Liver (tissue), 9 donors: Measurements from ENCODE around the gene GPC3. TPM values are rescaled to one million over a fixed set of nuclear protein-coding genes. Genes with fewer than 3 reads are reported as not detected.

Experiments
- DNase-seq: peaks from one replicate; pipeline ENCODE4 v3.0.0-alpha.2; 2017; ENCODE audit warnings: low spot score
- H3K27ac ChIP-seq, 2 donors: one replicate each; pipeline ENCODE4 v1.7.0; 2013; ENCODE audit warnings: inconsistent platforms in 2 of 2, low read length in 2 of 2, control low read depth in 1 of 2, low read depth in 1 of 2, mild to moderate bottlenecking in 1 of 2
- H3K27me3 ChIP-seq, 4 donors: one replicate each; pipeline versions ENCODE4 v1.6.1 to v1.7.0; 2013; ENCODE audit warnings: low read length in 3 of 4, inconsistent platforms in 1 of 4, mild to moderate bottlenecking in 1 of 4, moderate library complexity in 1 of 4; ENCODE audit not compliant: control insufficient read depth in 4 of 4, insufficient read depth in 4 of 4
- H3K36me3 ChIP-seq, 4 donors: one replicate each; pipeline versions ENCODE4 v1.6.1 to v1.7.0; 2013; ENCODE audit warnings: low read length in 3 of 4, mild to moderate bottlenecking in 3 of 4, low read depth in 1 of 4, moderate library complexity in 1 of 4; ENCODE audit not compliant: control insufficient read depth in 4 of 4, insufficient read depth in 3 of 4
- H3K4me1 ChIP-seq, 4 donors: one replicate each; pipeline versions ENCODE4 v1.6.1 to v1.7.0; 2013; ENCODE audit warnings: low read length in 3 of 4, mild to moderate bottlenecking in 3 of 4, moderate library complexity in 1 of 4; ENCODE audit not compliant: control insufficient read depth in 4 of 4, insufficient read depth in 4 of 4
- H3K4me3 ChIP-seq, 3 donors: one replicate each; pipeline versions ENCODE4 v1.6.1 to v1.7.0; 2013; ENCODE audit warnings: low read length in 3 of 3, control low read depth in 1 of 3, low read depth in 1 of 3, mild to moderate bottlenecking in 1 of 3
- H3K9ac ChIP-seq, 2 donors: one replicate each; pipeline ENCODE4 v1.7.0; 2013; ENCODE audit warnings: low read length in 2 of 2, mild to moderate bottlenecking in 2 of 2, moderate library complexity in 2 of 2, control low read depth in 1 of 2, low read depth in 1 of 2
- H3K9me3 ChIP-seq, 4 donors: one replicate each; pipeline versions ENCODE4 v1.6.1 to v1.7.0; 2013; ENCODE audit warnings: low read length in 3 of 4; ENCODE audit not compliant: control insufficient read depth in 4 of 4
- ATF3 ChIP-seq: IDR thresholded peaks from 2 replicates; pipeline ENCODE4 v1.6.1; 2016; ENCODE audit warnings: antibody characterized with exemption
- EGR1 ChIP-seq, 2 donors: IDR thresholded peaks; 2 replicates each; pipeline ENCODE4 v1.6.1; 2016 to 2018; ENCODE audit warnings: antibody characterized with exemption in 2 of 2, low read depth in 2 of 2
- FOXA1 ChIP-seq: IDR thresholded peaks from 2 replicates; pipeline ENCODE4 v1.6.1; 2016; ENCODE audit warnings: antibody characterized with exemption
- FOXA2 ChIP-seq: IDR thresholded peaks from 2 replicates; pipeline ENCODE4 v1.6.1; 2016; ENCODE audit warnings: antibody characterized with exemption
- GABPA ChIP-seq, 2 donors: IDR thresholded peaks in 1 of 2; conservative IDR thresholded peaks in 1 of 2; 2 replicates each; pipeline ENCODE4 v1.6.1; 2016; ENCODE audit warnings: antibody characterized with exemption in 2 of 2, mild to moderate bottlenecking in 1 of 2, moderate library complexity in 1 of 2
- HNF4A ChIP-seq, 2 donors: conservative IDR thresholded peaks; 2 replicates each; pipeline ENCODE4 v1.6.1; 2016; ENCODE audit warnings: antibody characterized with exemption in 2 of 2, mild to moderate bottlenecking in 2 of 2
- HNF4G ChIP-seq: IDR thresholded peaks from 2 replicates; pipeline ENCODE4 v1.6.1; 2016; ENCODE audit warnings: antibody characterized with exemption
- JUND ChIP-seq, 2 donors: IDR thresholded peaks; 2 replicates each; pipeline ENCODE4 v1.6.1; 2016; ENCODE audit warnings: antibody characterized with exemption in 2 of 2
- NR2F2 ChIP-seq: IDR thresholded peaks from 2 replicates; pipeline ENCODE4 v1.6.1; 2016; ENCODE audit warnings: antibody characterized with exemption
- RAD21 ChIP-seq, 2 donors: IDR thresholded peaks; 2 replicates each; pipeline ENCODE4 v1.6.1; 2016; ENCODE audit warnings: antibody characterized with exemption in 2 of 2, mild to moderate bottlenecking in 2 of 2
- RXRA ChIP-seq, 2 donors: IDR thresholded peaks; 2 replicates each; pipeline ENCODE4 v1.6.1; 2017 to 2018; ENCODE audit warnings: antibody characterized with exemption in 2 of 2, mild to moderate bottlenecking in 1 of 2
- SP1 ChIP-seq: IDR thresholded peaks from 2 replicates; pipeline ENCODE4 v1.6.1; 2018; ENCODE audit warnings: antibody characterized with exemption, mild to moderate bottlenecking
- TAF1 ChIP-seq: conservative IDR thresholded peaks from 2 replicates; pipeline ENCODE4 v1.6.1; 2016; ENCODE audit warnings: antibody characterized with exemption, mild to moderate bottlenecking
- YY1 ChIP-seq: IDR thresholded peaks from 2 replicates; pipeline ENCODE4 v1.6.1; 2016; ENCODE audit warnings: antibody characterized with exemption, mild to moderate bottlenecking
- WGBS: extraction: QIAGEN DNeasy Blood & Tissue Kit; methylation state at CpG from one replicate; pipeline ENCODE4 v1.1.7; 2013; 5-methylcytosine and 5-hydroxymethylcytosine counted together
- polyA plus RNA-seq, 2 donors: library from polyadenylated mRNA; stranded (reverse) in 1 of 2; unstranded in 1 of 2; fragments of 200-250 nt in 1 of 2; fragments of >200 nt in 1 of 2; fragmentation: Nextera tagmentation in 1 of 2; extraction: Ambion mirVana in 1 of 2; gene quantifications; one replicate each; pipeline versions ENCODE4 v1.2.1 to v1.2.3, GENCODE V29; 2013 to 2015
- total RNA-seq, 2 donors: library from RNA; depleted of rRNA; stranded (reverse); fragments of >200 nt; gene quantifications; one replicate each; pipeline ENCODE4 v1.2.3, GENCODE V29; 2014
- TF ChIP-seq, protein P1 (sequence below): IDR thresholded peaks from 2 replicates; pipeline ENCODE4 v1.6.1; 2016; ENCODE audit warnings: antibody characterized with exemption
- TF ChIP-seq, protein P2 (sequence below): IDR thresholded peaks from 2 replicates; pipeline ENCODE4 v1.6.1; 2016; ENCODE audit warnings: antibody characterized with exemption, mild to moderate bottlenecking
- TF ChIP-seq, protein P3 (sequence below): IDR thresholded peaks from 2 replicates; pipeline ENCODE4 v1.6.1; 2016; ENCODE audit warnings: antibody characterized with exemption
- TF ChIP-seq, protein P4 (sequence below): fragments of 150-350 bp; IDR thresholded peaks from 2 replicates; pipeline ENCODE4 v1.5.1; 2017; ENCODE audit warnings: improper control_type of control experiment, low read depth, low read length; ENCODE audit not compliant: missing input control
- donor health status: healthy.
- donor health status: healthy.
- donor health status: healthy.
- donor health status: healthy.
- donor health status: healthy.

GPC3 gene
- total and polyA plus RNA-seq, 4 donors: 0.40 to 1,133 (median 1.5) TPM

- H3K4me1 ChIP-seq: no peaks in the 10 kb centered on the region
- TF ChIP-seq, protein P1, sequence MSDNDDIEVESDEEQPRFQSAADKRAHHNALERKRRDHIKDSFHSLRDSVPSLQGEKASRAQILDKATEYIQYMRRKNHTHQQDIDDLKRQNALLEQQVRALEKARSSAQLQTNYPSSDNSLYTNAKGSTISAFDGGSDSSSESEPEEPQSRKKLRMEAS: no peak
- TF ChIP-seq RAD21 (IDR thresholded peaks at IDR 0.05): no peak
- TF ChIP-seq HNF4A (conservative IDR thresholded peaks at IDR 0.05): no peak
- TF ChIP-seq, protein P2, sequence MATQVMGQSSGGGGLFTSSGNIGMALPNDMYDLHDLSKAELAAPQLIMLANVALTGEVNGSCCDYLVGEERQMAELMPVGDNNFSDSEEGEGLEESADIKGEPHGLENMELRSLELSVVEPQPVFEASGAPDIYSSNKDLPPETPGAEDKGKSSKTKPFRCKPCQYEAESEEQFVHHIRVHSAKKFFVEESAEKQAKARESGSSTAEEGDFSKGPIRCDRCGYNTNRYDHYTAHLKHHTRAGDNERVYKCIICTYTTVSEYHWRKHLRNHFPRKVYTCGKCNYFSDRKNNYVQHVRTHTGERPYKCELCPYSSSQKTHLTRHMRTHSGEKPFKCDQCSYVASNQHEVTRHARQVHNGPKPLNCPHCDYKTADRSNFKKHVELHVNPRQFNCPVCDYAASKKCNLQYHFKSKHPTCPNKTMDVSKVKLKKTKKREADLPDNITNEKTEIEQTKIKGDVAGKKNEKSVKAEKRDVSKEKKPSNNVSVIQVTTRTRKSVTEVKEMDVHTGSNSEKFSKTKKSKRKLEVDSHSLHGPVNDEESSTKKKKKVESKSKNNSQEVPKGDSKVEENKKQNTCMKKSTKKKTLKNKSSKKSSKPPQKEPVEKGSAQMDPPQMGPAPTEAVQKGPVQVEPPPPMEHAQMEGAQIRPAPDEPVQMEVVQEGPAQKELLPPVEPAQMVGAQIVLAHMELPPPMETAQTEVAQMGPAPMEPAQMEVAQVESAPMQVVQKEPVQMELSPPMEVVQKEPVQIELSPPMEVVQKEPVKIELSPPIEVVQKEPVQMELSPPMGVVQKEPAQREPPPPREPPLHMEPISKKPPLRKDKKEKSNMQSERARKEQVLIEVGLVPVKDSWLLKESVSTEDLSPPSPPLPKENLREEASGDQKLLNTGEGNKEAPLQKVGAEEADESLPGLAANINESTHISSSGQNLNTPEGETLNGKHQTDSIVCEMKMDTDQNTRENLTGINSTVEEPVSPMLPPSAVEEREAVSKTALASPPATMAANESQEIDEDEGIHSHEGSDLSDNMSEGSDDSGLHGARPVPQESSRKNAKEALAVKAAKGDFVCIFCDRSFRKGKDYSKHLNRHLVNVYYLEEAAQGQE: no peak
- TF ChIP-seq, protein P3, sequence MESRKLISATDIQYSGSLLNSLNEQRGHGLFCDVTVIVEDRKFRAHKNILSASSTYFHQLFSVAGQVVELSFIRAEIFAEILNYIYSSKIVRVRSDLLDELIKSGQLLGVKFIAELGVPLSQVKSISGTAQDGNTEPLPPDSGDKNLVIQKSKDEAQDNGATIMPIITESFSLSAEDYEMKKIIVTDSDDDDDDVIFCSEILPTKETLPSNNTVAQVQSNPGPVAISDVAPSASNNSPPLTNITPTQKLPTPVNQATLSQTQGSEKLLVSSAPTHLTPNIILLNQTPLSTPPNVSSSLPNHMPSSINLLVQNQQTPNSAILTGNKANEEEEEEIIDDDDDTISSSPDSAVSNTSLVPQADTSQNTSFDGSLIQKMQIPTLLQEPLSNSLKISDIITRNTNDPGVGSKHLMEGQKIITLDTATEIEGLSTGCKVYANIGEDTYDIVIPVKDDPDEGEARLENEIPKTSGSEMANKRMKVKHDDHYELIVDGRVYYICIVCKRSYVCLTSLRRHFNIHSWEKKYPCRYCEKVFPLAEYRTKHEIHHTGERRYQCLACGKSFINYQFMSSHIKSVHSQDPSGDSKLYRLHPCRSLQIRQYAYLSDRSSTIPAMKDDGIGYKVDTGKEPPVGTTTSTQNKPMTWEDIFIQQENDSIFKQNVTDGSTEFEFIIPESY: no peak
- no peak for TF ChIP-seq HNF4G
- no peak for TF ChIP-seq TAF1
- no peak for TF ChIP-seq FOXA1
- no peak for TF ChIP-seq YY1
- no peak for TF ChIP-seq EGR1 (IDR thresholded peaks at IDR 0.05; ENCODE audit: low read depth in 2 of 2)
- no peak for TF ChIP-seq FOXA2
- TF ChIP-seq NR2F2: no peak
- no peak for TF ChIP-seq GABPA (IDR thresholded peaks at IDR 0.05 in 1 of 2, conservative IDR thresholded peaks at IDR 0.05 in 1 of 2)
- TF ChIP-seq RXRA (IDR thresholded peaks at IDR 0.05): no peak
- TF ChIP-seq SP1: no peak
- H3K9ac ChIP-seq: no peak overlapping the region
- no peak for DNase-seq
- peaks cover 0 to 12% (median 0%) of the 10 kb centered on the region in 4 donors for H3K27me3 ChIP-seq
- no peaks in the 10 kb centered on the region for H3K9me3 ChIP-seq
- WGBS: 91% methylated on average over 2 of the region's 2 CpGs
- no peaks in the 10 kb centered on the region for H3K36me3 ChIP-seq
- H3K27ac ChIP-seq: no peak overlapping the region
- no peak overlapping the region for H3K4me3 ChIP-seq
Observed at GRCh38 chrX:133850399-133850798, 135.0 kb downstream of the GPC3 start.

GRCh38 chrX:133849676-133850075, 135.7 kb downstream of the GPC3 start:
- Histone ChIP-seq H3K27me3 (peaks cover 0 to 12% (median 0%) of the 10 kb centered on the region in 4 donors), H3K36me3 (no peaks in the 10 kb centered on the region), H3K4me3 (no peak overlapping the region), H3K27ac (no peak overlapping the region), H3K4me1 (no peaks in the 10 kb centered on the region), H3K9ac (no peak overlapping the region), H3K9me3 (no peaks in the 10 kb centered on the region)
- no peak for DNase-seq
- TF ChIP-seq HNF4A (conservative IDR thresholded peaks at IDR 0.05) (no peak), JUND (IDR thresholded peaks at IDR 0.05) (no peak), RXRA (IDR thresholded peaks at IDR 0.05) (no peak), FOXA1 (no peak), HNF4G (no peak), NR2F2 (no peak), FOXA2 (no peak), SP1 (no peak), ATF3 (no peak), GABPA (IDR thresholded peaks at IDR 0.05 in 1 of 2, conservative IDR thresholded peaks at IDR 0.05 in 1 of 2) (no peak), YY1 (no peak), RAD21 (IDR thresholded peaks at IDR 0.05) (no peak)
- TF ChIP-seq, protein P3: no peak
- TF ChIP-seq, protein P2: no peak
- TF ChIP-seq, protein P4, sequence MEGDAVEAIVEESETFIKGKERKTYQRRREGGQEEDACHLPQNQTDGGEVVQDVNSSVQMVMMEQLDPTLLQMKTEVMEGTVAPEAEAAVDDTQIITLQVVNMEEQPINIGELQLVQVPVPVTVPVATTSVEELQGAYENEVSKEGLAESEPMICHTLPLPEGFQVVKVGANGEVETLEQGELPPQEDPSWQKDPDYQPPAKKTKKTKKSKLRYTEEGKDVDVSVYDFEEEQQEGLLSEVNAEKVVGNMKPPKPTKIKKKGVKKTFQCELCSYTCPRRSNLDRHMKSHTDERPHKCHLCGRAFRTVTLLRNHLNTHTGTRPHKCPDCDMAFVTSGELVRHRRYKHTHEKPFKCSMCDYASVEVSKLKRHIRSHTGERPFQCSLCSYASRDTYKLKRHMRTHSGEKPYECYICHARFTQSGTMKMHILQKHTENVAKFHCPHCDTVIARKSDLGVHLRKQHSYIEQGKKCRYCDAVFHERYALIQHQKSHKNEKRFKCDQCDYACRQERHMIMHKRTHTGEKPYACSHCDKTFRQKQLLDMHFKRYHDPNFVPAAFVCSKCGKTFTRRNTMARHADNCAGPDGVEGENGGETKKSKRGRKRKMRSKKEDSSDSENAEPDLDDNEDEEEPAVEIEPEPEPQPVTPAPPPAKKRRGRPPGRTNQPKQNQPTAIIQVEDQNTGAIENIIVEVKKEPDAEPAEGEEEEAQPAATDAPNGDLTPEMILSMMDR: no peak
- TF ChIP-seq, protein P1: no peak
